Left kidney (tissue), 2 donors: Measurements from ENCODE around the gene ZDHHC22. TPM values are rescaled to one million over a fixed set of nuclear protein-coding genes. Genes with fewer than 3 reads are reported as not detected.

Source experiments
- DNase-seq: peaks from one replicate; pipeline ENCODE4 v3.0.0-alpha.2; 2013
- polyA plus RNA-seq: library from polyadenylated mRNA; unstranded; fragments of 120-200 nt; gene quantifications from one replicate; pipeline ENCODE4 v1.2.1, GENCODE V29; 2013; ENCODE audit not compliant: insufficient read length

Gene ZDHHC22
- polyA plus RNA-seq, 1 donor: 0.57 TPM

- DNase-seq: no peak
Observed at GRCh38 chr14:77126461-77126990, 15.1 kb downstream of the ZDHHC22 start.

- no peak for DNase-seq
Observed at GRCh38 chr14:77125823-77126325, 15.7 kb downstream of the ZDHHC22 start.

GRCh38 chr14:77125281-77125801 is 16.2 kb downstream of the ZDHHC22 start:
- no peak for DNase-seq

DNA sequence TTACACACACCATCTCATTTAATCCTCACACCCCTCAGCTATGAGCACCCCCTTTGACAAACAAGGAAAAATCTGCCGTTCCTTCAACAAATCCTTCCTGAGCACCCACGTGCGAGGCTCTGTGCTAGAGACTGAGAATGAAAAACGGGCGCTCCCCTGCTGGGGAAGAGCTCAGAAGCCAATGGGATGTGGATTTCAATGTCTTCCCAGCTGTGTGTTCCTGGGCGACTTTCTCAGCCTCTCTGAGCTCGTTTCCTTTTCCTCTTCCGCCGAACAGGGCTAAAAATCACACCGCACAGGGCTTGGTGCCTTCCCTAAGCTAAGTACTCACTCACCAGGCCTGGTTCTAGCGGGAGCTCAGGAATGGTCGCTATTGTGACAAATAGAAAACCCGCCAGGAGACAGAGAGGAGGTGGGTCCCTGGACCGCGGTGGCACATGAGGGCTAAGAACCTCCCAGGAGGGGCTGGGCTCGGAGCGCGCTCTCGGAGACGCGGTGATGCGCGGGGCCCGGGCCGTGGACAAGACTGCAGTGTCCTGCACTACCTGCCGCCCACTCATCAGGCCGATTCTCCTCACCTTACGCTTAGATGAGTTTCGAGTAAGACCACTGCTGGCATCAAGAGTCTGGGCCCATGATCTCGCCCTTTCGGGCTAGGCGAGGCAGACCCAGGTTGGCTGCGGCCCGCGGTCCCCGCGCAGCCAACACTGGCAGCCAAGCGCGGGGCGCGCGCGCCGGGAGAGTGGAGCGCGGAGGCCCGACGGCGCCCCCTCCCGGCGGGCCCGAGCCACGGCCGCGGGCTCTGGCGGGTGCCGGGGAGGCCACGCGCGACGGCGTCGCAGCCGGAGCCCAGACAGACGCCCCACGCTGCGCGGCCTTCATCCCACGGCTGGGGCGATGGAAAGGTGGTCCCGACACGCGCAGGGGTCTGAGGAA is 17.0 kb downstream of the ZDHHC22 start:
- no peak for DNase-seq

DNA sequence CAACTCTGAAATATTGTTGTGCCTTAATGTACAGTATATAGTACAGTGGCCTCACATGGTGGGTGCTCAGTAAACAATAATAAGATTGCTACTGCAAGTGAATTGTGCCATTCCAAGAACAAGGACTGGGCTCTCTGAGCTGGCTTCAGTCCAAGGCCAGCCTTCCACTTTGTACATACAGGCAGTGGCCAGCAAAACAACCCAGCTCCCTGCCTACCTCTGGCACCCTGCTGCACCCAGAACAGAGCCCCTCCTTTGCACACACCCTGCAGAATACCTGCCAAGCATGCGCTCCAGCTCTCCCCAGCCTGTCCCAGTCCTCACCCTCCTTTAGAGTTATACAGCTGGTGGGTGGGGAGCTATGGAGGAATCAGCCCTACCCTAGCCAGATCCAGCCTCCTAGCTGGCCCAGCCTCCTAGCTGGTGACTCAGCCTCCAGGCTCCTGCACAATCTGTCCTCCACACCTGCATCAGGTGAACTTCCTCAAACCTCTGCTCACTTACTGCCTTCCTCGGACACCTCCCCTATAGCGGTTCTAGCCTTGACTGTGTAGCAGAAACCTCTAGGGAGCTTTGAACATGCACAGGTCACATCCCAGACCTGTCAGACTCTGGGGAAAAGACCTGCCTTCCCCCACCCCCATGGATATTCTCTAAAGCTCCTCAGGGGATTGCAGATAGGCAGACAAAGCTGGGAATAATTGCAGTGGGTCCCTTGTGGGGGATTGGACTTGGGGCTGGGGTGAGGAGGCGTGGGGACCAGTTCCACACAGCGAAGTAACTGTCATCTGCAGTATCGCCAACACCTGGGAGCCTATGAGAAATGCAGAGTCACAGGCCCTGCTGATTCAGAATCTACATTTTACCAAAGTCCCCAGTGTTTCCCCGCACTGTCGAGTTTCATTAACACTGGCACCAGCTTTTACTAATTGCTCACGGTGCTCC is 17.9 kb downstream of the ZDHHC22 start:
- no peak for DNase-seq

DNA sequence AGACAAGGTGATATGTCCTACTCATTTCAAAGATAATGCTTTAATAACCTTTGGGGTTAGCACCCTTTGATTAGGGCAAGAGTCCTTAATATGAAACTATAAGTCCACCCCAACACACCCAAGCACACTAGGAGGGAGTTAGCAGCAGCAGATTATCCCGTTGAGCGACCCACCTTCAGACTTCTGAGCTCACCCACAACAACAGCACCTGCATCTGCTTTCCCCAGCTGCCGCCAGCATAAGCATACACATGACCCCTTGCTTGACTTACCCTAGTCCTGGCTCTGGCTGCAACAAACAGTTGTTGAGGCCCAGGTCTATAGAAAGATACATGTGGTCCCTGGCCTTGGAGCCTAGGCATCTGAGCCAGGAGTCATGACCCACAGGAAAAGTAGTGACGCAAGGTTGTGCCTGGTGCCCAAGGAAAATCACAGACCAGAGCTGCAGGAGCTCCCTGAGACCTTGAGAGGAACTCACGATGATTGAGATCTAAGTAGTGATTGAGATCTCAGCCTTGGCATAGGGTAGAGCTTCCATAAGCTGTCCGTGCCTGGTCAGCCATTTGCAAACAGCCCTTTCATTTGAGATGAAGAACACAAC is 19.0 kb downstream of the ZDHHC22 start:
- no peak for DNase-seq

GRCh38 chr14:77120771-77121743 is 20.5 kb downstream of the ZDHHC22 start:
- DNase-seq: no peak

DNA sequence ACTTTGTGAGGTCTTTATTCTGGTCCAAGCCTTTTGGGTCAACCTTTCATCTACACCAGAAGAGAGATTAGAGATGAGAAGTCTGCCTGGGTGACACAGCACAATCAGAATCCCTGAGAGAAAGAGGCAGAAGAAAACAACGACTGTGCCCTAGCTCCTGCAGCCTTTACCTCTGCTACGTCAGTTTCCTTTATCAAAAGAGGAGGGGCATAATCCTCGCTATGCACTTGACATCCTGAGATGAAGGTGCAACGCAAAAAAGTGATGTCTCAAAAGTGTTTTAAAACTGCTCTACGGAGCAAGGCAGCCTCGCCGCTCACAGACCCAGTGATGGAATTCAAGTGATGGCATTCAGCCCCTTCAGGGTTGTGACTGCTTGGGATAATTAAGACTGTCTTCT is 21.7 kb downstream of the ZDHHC22 start:
- DNase-seq: no peak

GRCh38 chr14:77116172-77116817 is 25.3 kb downstream of the ZDHHC22 start:
- no peak for DNase-seq

GRCh38 chr14:77114609-77115008 is 27.0 kb downstream of the ZDHHC22 start:
- no peak for DNase-seq

DNA sequence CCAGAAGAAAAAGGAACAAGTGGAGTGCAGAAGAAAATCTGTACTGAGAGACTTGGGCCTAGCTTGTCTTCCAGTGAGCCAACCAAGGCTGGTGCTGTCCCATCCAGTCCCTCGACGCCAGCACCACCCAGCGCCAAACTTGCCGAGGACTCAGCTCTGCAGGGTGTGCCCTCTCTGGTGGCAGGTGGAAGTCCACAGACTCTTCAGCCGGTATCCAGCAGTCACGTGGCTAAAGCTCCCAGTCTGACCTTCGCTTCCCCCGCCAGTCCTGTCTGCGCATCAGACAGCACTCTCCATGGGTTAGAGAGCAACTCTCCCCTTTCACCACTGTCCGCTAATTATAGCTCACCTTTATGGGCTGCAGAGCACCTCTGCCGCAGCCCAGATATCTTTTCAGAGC is 27.9 kb downstream of the ZDHHC22 start:
- no peak for DNase-seq

- no peak for DNase-seq
Observed at GRCh38 chr14:77111021-77111420, 30.6 kb downstream of the ZDHHC22 start.

DNA sequence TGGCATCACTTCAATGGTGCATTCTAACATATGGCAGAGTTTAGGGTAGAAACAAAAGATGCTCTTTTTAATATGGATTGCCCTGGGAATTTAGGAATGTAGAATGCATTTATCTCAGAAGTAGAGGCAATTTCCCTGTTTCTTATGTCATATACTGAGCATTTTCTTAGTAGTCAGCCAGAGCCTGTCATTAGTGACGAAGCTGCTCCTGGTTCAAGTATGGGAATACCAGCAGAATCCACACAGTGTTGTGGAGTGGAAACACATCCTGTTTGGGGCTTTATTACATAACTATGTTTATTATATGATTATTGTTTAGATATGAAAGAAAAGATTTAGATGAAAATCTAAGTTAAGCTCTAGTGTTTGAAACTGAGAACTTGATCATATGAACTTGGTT is 31.3 kb downstream of the ZDHHC22 start:
- DNase-seq: no peak

DNA sequence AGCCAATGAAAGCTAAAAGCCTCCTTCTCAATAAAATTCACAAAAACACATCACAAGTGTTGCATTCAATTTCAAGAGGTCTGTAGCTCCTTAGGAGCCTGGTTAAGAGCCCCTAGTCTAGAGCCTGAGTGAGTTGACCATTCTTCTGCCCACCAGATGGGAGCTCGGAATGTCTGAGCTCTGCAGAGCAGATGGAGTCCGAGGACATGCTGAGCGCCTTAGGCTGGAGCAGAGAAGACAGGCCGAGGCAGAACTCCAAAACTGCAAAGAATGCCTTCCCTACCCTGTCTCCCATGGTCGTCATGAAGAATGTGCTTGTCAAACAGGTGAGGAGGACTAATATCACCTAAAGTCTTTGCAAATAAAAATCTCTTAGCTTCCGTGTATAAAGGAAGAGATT is 31.9 kb downstream of the ZDHHC22 start:
- no peak for DNase-seq

DNA sequence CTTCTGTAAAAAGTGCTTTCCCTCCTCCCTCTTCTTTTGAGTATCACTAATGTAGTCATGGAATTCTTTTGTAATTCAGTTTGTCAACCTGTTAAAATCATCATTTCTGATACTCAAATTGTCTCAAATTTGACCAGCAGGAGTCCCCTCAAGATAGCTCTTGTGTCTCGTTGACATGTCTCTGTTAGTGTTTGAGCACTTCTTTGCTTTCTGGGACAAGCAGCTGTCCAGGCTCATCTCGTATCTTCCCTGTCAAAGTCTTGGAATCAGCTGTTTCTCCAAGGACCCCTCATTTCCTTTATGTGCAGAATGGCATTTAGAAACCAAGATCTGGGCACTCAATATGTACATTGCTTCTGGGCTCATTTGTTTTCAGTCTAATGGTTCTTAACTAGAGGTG is 32.8 kb downstream of the ZDHHC22 start:
- no peak for DNase-seq

DNA sequence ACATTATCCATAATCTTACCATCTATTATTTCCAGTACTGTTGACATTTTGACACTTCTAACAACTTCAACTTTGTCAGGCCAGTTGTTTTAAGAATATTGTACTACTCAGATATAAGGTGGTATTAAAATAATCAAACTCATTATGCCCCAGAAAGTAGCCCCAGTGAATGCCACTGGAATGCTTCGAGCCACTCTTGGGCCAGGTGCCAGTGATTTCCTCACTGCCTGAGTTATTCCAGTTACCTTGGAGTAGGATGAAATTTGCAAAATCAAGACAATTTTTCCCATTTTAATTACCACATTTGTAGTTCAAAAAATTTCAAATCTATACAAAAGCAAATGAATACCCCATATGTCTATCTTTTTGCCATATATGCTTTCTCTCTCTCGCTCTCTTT is 34.4 kb downstream of the ZDHHC22 start:
- DNase-seq: no peak

- DNase-seq: no peak
Observed at GRCh38 chr14:77106666-77107065, 34.9 kb downstream of the ZDHHC22 start.

DNA sequence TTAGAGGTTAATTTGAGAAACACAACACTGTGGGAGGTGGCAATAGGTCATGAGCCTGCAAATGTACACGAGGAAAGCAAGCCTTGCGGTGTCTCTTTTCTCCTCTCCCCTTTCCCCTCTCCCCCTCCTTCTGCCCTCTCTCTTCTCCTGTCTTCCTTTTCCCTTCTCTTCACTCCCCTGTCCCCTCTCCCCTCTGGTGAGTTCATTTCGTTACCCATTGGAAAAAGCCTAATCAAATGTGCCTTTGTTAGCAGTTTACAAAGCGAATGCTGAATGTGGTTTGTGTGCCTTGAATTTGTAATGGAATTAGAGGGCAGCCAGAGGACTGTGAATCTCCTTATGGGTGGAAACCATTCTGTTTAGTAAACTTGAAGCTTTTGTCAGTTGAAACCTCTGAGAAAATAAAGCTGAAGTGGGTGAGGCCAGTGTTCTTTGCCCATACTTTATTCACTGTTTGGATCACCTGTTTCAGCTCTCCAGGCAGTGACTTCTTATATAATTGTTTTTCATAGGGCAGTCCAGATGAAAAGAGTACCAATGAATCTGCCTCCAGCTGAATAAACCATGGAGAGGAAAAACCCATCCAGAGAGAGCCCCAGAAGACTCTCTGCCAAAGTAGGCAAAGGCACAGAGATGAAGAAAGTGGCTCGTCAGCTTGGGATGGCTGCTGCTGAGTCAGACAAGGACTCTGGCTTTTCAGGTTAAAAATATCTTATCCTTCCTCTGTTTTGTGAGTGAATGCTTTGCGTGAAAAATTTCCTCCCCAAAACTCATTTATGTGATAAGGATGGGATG is 36.2 kb downstream of the ZDHHC22 start:
- no peak for DNase-seq

DNA sequence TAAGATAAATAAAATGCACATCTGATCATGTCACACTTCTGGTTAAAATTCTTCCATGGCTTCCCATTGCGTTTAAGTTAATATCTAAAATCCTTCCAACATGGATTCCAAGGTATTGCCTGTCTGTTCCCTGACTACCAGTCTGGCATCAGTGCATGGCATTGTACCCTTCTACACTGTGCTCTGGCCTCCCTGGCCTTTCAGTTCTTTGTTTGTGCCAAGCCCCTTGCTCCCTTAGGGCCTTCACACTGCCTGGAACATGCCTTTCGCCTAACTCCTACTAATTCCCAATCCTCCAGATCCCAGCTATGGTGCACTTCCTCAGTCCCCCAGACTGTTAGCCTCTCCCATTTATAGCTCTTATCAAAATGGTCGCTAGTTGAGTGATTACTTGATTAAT is 37.2 kb downstream of the ZDHHC22 start:
- DNase-seq: no peak
